Naive B cell (primary cell): ENCODE results near the gene B3GALT6. TPM values are rescaled to one million over a fixed set of nuclear protein-coding genes. Genes with fewer than 3 reads are reported as not detected.
A peak's percentile ranks its signal among the peaks of the same experiment; 100 is the strongest.

ENCODE experiments used
- ATAC-seq, 2 donors: fragments of 150-1000 bp; cut with Tn5 transposase; 2 replicates each; pipeline ENCODE4 v1.10.0; 2021; ENCODE audit warnings: low read depth in 2 of 2, mild to moderate bottlenecking in 2 of 2, moderate library complexity in 2 of 2
- DNase-seq: peaks from one replicate; pipeline ENCODE4 v3.0.0; 2022
- H3K27ac Mint-ChIP-seq, 6 donors: one replicate each; pipeline ENCODE4 v1.8.0; 2020 to 2022; ENCODE audit warnings: mild to moderate bottlenecking in 6 of 6, mixed read lengths in 6 of 6, moderate library complexity in 5 of 6, inconsistent platforms in 2 of 6
- H3K27me3 Mint-ChIP-seq, 3 donors: one replicate each; pipeline ENCODE4 v1.8.0; 2021 to 2022; ENCODE audit warnings: mixed read lengths in 3 of 3, mild to moderate bottlenecking in 1 of 3
- H3K36me3 Mint-ChIP-seq, 2 donors: one replicate each; pipeline ENCODE4 v1.8.0; 2020 to 2022; ENCODE audit warnings: mixed read lengths in 2 of 2, inconsistent platforms in 1 of 2, mild to moderate bottlenecking in 1 of 2
- H3K4me1 Mint-ChIP-seq, 3 donors: one replicate each; pipeline ENCODE4 v1.8.0; 2020 to 2022; ENCODE audit warnings: mixed read lengths in 3 of 3, inconsistent platforms in 1 of 3, mild to moderate bottlenecking in 1 of 3, moderate library complexity in 1 of 3
- H3K4me3 Mint-ChIP-seq, 8 donors: one replicate each; pipeline ENCODE4 v1.8.0; 2020 to 2022; ENCODE audit warnings: mild to moderate bottlenecking in 8 of 8, mixed read lengths in 8 of 8, moderate library complexity in 8 of 8, inconsistent platforms in 2 of 8
- H3K9me3 Mint-ChIP-seq, 7 donors: one replicate each; pipeline ENCODE4 v1.8.0; 2020 to 2022; ENCODE audit warnings: mixed read lengths in 7 of 7, mild to moderate bottlenecking in 5 of 7, inconsistent platforms in 2 of 7, moderate library complexity in 1 of 7
- polyA plus RNA-seq, 6 donors: library from polyadenylated mRNA; unstranded; fragments of 300-500 nt; fragmentation: Illumina TruSeq; gene quantifications; one replicate each; pipeline ENCODE4 v1.2.3, GENCODE V29; 2021; ENCODE audit warnings: low read depth in 6 of 6

The B3GALT6 gene
- polyA plus RNA-seq, 6 donors from 2014 or later, result 6.9 to 22.9 (median 12.9) TPM

GRCh38 chr1:1264868-1265272 lies 32.8 kb downstream of the B3GALT6 start:
- Mint-ChIP-seq H3K36me3 (peaks cover 3 to 5% of the 10 kb centered on the region in 2 donors), H3K9me3 (peaks cover 0 to 1% (median 0%) of the 10 kb centered on the region in 7 donors), H3K4me1 (peaks cover 23 to 42% (median 34%) of the 10 kb centered on the region in 3 donors)

DNA sequence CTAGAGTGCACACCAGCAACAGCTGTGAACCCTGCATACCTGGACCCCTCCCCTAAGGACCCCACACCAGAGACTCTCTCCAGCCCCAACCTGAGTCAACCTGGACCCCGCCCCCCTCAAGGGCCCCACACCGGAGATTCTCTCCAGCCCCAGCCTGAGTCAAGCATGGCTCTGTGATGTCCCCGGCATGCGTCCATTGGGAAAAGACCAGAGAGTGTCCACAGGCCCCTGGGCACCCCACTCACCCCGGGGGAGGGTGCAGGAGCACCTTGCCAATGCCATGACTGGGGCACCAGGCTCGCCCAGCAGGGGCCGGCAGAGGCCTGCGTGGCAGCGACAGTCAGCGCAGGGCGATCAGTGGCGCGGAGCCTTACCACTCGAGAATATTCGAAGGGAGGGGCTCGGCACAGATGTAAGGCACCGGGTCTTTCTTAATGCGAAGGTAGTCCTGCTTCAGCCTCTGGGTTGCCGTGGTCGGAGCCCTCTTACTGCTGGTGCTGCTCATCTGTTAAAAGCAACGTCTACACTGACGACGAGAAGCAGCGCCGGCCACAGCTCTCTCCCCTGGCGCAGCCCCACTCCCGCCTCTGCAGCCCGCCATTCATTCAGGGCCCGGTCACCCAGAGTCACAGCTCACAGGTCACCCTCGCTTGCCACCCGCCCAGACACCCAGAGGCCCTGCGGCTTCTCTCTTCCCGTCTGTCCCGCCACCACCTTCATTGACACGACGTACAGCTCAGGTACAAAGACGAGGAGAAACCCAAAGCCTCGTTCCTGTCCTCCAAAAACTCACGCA lies 35.6 kb downstream of the B3GALT6 start:
- H3K9me3 Mint-ChIP-seq, result no peaks in the 10 kb centered on the region
- peak overlapping the region in 1 of 8 donors; percentile 21 for H3K4me3 Mint-ChIP-seq
- H3K27me3 Mint-ChIP-seq, result no peaks in the 10 kb centered on the region
- peak overlapping the region in 1 of 6 donors; percentile 41 for H3K27ac Mint-ChIP-seq
- ATAC-seq (no peak), DNase-seq (no peak)
- H3K4me1 Mint-ChIP-seq, result peaks cover 33 to 51% (median 48%) of the 10 kb centered on the region in 3 donors
- no peaks in the 10 kb centered on the region for H3K36me3 Mint-ChIP-seq

More at GRCh38 chr1:1264868-1265272, 32.8 kb downstream of the B3GALT6 start:
- Mint-ChIP-seq H3K4me3 (no peak overlapping the region), H3K27ac (peak overlapping the region in 1 of 6 donors; percentile 47), H3K27me3 (no peaks in the 10 kb centered on the region)
- ATAC-seq, result peak in 1 of 2 donors; percentile 27
- DNase-seq, result no peak

- peaks cover 36 to 53% (median 51%) of the 10 kb centered on the region in 3 donors for H3K4me1 Mint-ChIP-seq
- DNase-seq (no peak), ATAC-seq (no peak)
- H3K9me3 Mint-ChIP-seq, result no peaks in the 10 kb centered on the region
- no peaks in the 10 kb centered on the region for H3K36me3 Mint-ChIP-seq
- no peak overlapping the region for H3K27ac Mint-ChIP-seq
- peak overlapping the region in 1 of 8 donors; percentile 25 for H3K4me3 Mint-ChIP-seq
- no peaks in the 10 kb centered on the region for H3K27me3 Mint-ChIP-seq
These were observed 36.2 kb downstream of the B3GALT6 start for GRCh38 chr1:1268284-1268682.

GRCh38 chr1:1270813-1271212 lies 38.8 kb downstream of the B3GALT6 start:
- peaks cover 36 to 49% (median 48%) of the 10 kb centered on the region in 3 donors for H3K4me1 Mint-ChIP-seq
- peak overlapping the region in 5 of 6 donors; percentile 12 to 91 (median 81) for H3K27ac Mint-ChIP-seq
- DNase-seq (no peak), ATAC-seq (no peak)
- H3K4me3 Mint-ChIP-seq, result peak overlapping the region in 7 of 8 donors; percentile 38 to 87 (median 75)
- H3K9me3 Mint-ChIP-seq, result no peaks in the 10 kb centered on the region
- no peaks in the 10 kb centered on the region for H3K27me3 Mint-ChIP-seq
- no peaks in the 10 kb centered on the region for H3K36me3 Mint-ChIP-seq

DNA sequence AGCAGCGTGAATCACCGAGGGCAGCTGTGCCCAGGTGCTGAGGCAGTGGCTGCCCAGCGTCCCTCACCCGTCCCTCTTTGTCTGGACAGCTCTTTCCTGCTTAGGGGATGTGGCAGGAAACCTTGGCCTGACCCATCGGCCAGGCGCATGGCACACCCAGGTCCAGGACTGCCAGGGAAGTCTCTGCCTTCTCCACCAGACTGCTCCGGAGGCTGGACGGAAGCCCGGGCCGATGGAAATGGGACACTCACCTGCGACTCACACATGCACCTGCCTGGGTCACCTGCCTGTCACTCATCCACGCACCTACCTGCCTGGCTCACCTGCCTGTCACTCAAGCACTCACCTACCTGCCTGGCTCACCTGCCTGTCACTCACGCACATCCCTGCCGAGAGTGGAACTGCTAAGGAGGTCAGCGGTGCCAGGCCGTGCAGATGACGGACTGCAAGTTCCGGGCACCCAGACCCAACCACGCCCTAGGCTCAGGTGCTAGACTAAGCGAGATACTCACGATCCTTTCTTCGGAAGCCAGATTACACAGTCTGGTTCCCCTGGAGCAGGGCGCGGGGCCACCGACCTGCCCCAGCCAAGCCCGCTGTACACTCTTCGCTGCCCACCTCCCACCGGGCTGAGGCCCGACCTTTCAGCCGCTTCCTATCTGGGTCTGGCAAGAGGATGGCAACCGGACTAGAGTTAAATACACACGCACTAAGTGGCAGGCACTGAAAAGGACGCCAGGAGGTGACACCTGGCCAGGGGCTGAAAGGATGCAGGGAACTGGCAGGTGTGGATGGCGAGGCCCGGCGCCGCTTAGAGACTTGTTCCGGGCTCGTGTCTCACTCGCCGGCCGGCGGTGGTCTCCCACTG lies 40.5 kb downstream of the B3GALT6 start:
- H3K4me1 Mint-ChIP-seq, result peaks cover 36 to 46% (median 45%) of the 10 kb centered on the region in 3 donors
- H3K36me3 Mint-ChIP-seq, result no peaks in the 10 kb centered on the region
- H3K4me3 Mint-ChIP-seq, result peak overlapping the region; percentile 81 to 95 (median 88)
- H3K27ac Mint-ChIP-seq, result peak overlapping the region; percentile 25 to 94 (median 84)
- H3K27me3 Mint-ChIP-seq, result no peaks in the 10 kb centered on the region
- ATAC-seq (peak in 1 of 2 donors; percentile 5), DNase-seq (no peak)
- H3K9me3 Mint-ChIP-seq, result no peaks in the 10 kb centered on the region

GRCh38 chr1:1273209-1273511 lies 41.1 kb downstream of the B3GALT6 start:
- ATAC-seq (peak in 1 of 2 donors; percentile 3), DNase-seq (no peak)
- H3K36me3 Mint-ChIP-seq, result no peaks in the 10 kb centered on the region
- H3K27me3 Mint-ChIP-seq, result no peaks in the 10 kb centered on the region
- H3K4me1 Mint-ChIP-seq, result peaks cover 33 to 44% (median 42%) of the 10 kb centered on the region in 3 donors
- H3K9me3 Mint-ChIP-seq, result no peaks in the 10 kb centered on the region
- H3K27ac Mint-ChIP-seq, result peak overlapping the region in 5 of 6 donors; percentile 81 to 94 (median 85)
- peak overlapping the region; percentile 81 to 95 (median 88) for H3K4me3 Mint-ChIP-seq

- ATAC-seq (peak; percentile 97), DNase-seq (peak; percentile 88)
- Mint-ChIP-seq H3K9me3 (no peaks in the 10 kb centered on the region), H3K27ac (peak within 1 kb of the TSS in 5 of 6 donors; percentile 81 to 94 (median 88)), H3K4me1 (peaks cover 32 to 39% (median 37%) of the 10 kb centered on the region in 3 donors), H3K36me3 (no peaks in the 10 kb centered on the region), H3K27me3 (no peaks in the 10 kb centered on the region), H3K4me3 (peak within 1 kb of the TSS; percentile 81 to 95 (median 88))
These were observed 41.7 kb downstream of the B3GALT6 start, which contains the start of gene UBE2J2 for GRCh38 chr1:1273512-1274298. Gene UBE2J2 (minus strand): TSS chr1:1273854. CDS start chr1:1267992, 5,862 bp downstream.

DNA sequence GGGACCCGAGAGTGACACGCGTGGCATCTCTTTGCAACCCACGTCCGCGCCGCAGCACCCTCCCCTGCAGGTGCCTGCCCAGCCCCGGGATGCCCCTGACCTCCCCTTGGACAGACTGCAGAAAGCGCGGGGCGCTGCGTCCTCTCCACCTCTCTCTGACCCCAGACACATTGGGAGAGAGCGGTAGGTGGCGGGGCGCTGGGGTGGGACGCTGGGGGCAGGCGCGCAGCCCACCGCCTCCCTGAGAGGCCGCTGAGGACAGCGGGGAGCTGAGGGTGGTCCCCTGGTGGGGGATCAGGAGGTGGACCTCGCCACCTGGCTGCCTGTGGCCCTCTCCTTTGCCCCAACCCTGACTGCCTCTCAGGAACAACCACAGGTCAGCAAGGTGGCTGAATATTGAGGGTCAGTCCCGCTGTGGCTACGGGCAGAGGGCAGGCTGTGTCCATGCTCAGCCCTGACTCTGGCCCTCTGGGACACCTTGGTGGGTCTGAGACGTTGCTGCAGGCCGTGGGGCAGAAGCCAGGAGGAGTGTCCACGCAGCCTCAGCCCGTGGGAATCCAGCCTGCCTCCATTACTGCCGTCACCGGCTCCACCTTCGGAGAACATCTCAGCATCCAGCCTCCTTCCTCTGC lies 42.4 kb downstream of the B3GALT6 start:
- Mint-ChIP-seq H3K27ac (peak overlapping the region in 3 of 6 donors; percentile 82 to 88 (median 84)), H3K27me3 (no peaks in the 10 kb centered on the region), H3K4me1 (peaks cover 32 to 37% (median 34%) of the 10 kb centered on the region in 3 donors), H3K36me3 (no peaks in the 10 kb centered on the region), H3K4me3 (peak overlapping the region; percentile 57 to 87 (median 78)), H3K9me3 (no peaks in the 10 kb centered on the region)
- ATAC-seq (no peak), DNase-seq (no peak)

DNA sequence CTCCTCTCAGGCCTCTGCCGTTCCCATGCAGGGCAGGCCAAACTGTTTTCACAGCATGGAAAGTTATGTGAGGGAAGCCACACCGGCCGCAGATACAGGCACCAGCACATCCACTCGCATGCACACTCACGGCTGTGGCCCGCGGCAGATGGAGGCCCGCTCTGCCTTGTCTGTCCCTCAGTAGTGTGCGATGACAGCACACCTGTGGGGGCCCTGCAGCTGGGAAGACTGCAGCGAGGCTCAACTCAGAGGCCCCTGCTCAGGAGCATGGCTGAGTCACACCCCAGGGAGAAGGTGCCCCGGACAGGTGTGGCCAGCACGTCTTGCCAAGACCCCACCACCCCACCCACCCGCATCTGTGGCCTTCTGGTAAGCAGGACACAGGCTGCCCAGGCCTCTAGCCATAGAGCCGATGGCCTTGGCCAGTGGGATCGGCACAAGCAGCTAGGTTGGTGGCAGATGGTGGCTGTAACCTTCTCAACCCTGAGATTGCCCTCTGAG lies 42.9 kb downstream of the B3GALT6 start:
- DNase-seq (no peak), ATAC-seq (no peak)
- Mint-ChIP-seq H3K4me3 (peak overlapping the region; percentile 57 to 87 (median 78)), H3K36me3 (no peaks in the 10 kb centered on the region), H3K4me1 (peaks cover 29 to 31% (median 31%) of the 10 kb centered on the region in 3 donors), H3K27ac (peak overlapping the region in 3 of 6 donors; percentile 82 to 88 (median 84)), H3K27me3 (no peaks in the 10 kb centered on the region), H3K9me3 (no peaks in the 10 kb centered on the region)

- DNase-seq (no peak), ATAC-seq (no peak)
- H3K9me3 Mint-ChIP-seq, result no peaks in the 10 kb centered on the region
- peak overlapping the region in 7 of 8 donors; percentile 4 to 86 (median 65) for H3K4me3 Mint-ChIP-seq
- no peaks in the 10 kb centered on the region for H3K27me3 Mint-ChIP-seq
- H3K4me1 Mint-ChIP-seq, result peaks cover 20 to 23% (median 22%) of the 10 kb centered on the region in 3 donors
- H3K27ac Mint-ChIP-seq, result peak overlapping the region in 1 of 6 donors; percentile 90
- no peaks in the 10 kb centered on the region for H3K36me3 Mint-ChIP-seq
These were observed 43.8 kb downstream of the B3GALT6 start for GRCh38 chr1:1275836-1276235.

GRCh38 chr1:1278620-1279019 lies 46.6 kb downstream of the B3GALT6 start:
- peaks cover 5 to 6% (median 5%) of the 10 kb centered on the region in 3 donors for H3K4me1 Mint-ChIP-seq
- H3K36me3 Mint-ChIP-seq, result no peaks in the 10 kb centered on the region
- H3K27ac Mint-ChIP-seq, result no peak overlapping the region

DNA sequence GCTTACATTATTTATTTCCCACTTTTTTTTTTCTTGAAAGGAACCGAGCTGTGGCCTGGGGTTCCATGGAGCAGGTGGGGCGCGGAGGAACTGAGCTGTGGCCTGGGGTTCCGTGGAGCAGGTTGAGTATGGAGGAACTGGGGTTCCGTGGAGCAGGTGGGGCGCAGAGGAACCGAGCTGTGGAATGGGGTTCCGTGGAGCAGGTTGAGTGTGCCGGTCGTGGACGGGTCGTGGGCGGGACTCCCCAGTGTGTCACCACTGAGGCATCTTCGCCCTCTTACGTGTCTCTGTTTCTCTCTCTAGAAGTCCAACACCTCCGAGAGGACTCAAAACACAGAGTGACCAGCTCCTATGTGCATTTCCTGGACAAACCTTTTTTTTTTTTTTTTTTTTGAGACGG lies 47.0 kb downstream of the B3GALT6 start:
- Mint-ChIP-seq H3K4me3 (no peak overlapping the region), H3K9me3 (no peaks in the 10 kb centered on the region), H3K36me3 (no peaks in the 10 kb centered on the region), H3K27ac (no peak overlapping the region), H3K27me3 (peaks cover 0 to 6% (median 0%) of the 10 kb centered on the region in 3 donors), H3K4me1 (peaks cover 5 to 10% (median 7%) of the 10 kb centered on the region in 3 donors)
- DNase-seq (no peak), ATAC-seq (no peak)

More at GRCh38 chr1:1278620-1279019, 46.6 kb downstream of the B3GALT6 start:
- ATAC-seq (no peak), DNase-seq (no peak)
- Mint-ChIP-seq H3K27me3 (peaks cover 0 to 6% (median 0%) of the 10 kb centered on the region in 3 donors), H3K4me3 (no peak overlapping the region), H3K9me3 (no peaks in the 10 kb centered on the region)
